ENCODE data around the gene TRPM5. TPM values are rescaled to one million over a fixed set of nuclear protein-coding genes. Genes with fewer than 3 reads are reported as not detected.

Gene TRPM5
- total RNA-seq, 4 donors from 2014 or later: 0.63 TPM; not detected in 3

DNA sequence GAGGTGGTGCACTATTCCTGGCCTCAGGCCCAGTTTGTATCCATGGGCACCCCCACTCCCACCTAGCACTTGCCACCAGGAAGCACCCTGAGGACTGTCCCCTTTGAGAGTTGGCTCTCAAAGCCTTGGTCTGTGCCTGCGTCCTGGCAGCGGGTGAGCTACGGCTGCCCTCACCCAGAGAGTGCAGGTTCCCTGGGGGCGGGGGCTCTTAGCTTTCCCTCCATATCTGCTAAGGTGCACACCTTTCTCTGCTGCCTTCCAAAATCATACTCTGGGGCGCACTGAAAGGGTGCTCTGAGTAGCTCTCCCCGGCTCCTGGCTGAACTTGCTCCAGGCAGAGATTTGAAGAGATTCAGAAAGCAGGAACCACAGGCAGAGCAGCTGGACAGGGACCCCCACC lies 7.6 kb upstream of the TRPM5 start:
- TF ChIP-seq CTCF (IDR thresholded peaks at IDR 0.05): no peak

DNA sequence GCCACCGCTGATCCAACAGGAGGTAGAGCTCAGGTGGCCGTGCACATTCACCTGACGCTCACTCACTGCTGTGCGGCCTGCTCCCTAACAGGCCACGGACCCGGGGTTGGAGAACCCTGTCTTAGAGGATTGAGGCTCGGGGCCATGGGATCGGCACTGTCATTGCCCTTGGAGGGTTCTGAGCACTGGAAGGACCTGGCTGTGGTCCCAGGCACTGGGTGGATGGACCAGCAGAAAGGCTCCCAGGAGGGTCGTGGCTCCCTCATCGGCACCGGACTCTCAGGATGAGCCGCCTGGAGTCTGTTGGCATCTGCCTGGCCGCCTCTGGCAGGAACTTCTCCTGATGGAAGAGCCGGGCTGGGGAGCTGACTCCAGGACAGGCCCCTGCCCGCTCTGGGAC lies 7.0 kb upstream of the TRPM5 start:
- DNase-seq (ENCODE audit: low spot score) (no peak), ATAC-seq (ENCODE audit: low FRiP score) (no peak)
- no peak for TF ChIP-seq CTCF (IDR thresholded peaks at IDR 0.05)

More for the DNA sequence above, 7.6 kb upstream of the TRPM5 start:
- DNase-seq (ENCODE audit: low spot score) (no peak), ATAC-seq (ENCODE audit: low FRiP score) (no peak)

- ATAC-seq (ENCODE audit: low FRiP score): no peak
- no peak for DNase-seq (ENCODE audit: low spot score)
Measured at GRCh38 chr11:2450321-2451041, 6.2 kb upstream of the TRPM5 start.

DNA sequence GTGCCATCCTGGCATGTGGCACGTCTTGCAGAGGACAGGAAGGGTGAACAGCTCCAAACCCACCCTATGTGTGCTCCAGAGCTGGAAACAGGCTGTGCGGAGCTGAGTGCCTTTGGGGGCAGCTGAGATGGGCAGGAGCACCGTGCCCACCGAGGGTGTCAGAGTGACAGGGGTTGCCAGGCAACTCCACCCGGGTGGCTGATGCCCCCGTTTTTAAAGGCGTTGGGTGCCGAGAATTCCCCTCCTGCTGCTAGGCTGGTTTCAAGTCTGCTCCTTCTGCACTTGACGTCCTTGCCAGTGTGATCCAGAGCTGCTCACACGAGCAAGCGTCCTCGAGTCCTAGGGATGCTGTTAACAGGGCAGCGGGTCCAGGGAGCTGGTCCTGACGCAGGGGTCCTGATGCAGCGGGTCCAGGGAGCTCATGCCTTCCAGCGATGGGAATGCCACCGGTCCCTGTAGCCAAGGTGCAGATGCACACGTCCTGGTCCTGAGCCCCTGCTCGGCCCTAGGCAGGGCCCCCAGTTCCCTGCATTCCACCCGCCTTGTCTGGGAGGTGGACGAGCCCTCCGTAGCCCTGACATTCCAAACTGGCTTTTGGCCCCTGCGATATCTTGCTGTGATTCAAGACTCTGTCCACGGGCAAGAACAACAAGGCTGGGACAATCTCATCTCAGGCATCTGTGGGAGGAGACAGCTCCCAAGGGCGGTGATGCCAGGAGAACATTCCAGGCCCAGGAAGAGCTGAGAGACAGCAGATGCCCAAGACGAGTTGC lies 5.4 kb upstream of the TRPM5 start:
- ATAC-seq (ENCODE audit: low FRiP score) (no peak), DNase-seq (ENCODE audit: low spot score) (no peak)
- no peak for TF ChIP-seq CTCF (IDR thresholded peaks at IDR 0.05)

More at GRCh38 chr11:2450321-2451041, 6.2 kb upstream of the TRPM5 start:
- no peak for TF ChIP-seq CTCF (IDR thresholded peaks at IDR 0.05)

- DNase-seq (ENCODE audit: low spot score): no peak
- TF ChIP-seq CTCF (IDR thresholded peaks at IDR 0.05): no peak
- ATAC-seq (ENCODE audit: low FRiP score): no peak
Measured at GRCh38 chr11:2448661-2449547, 4.6 kb upstream of the TRPM5 start.

- no peak for TF ChIP-seq CTCF (IDR thresholded peaks at IDR 0.05)
- ATAC-seq (ENCODE audit: low FRiP score) (no peak), DNase-seq (ENCODE audit: low spot score) (no peak)
Measured at GRCh38 chr11:2447951-2448650, 3.8 kb upstream of the TRPM5 start.
